LNCaP clone FGC (cell line): ENCODE data around the gene PRDX6.
A peak's percentile ranks its signal among the peaks of the same experiment; 100 is the strongest.
"Not testable (repeated sequence)": the region's sequence is repeated elsewhere in the genome, so short reads cannot be mapped to it uniquely, and the experiment has no call there.

Experiments used
- DNase-seq: peaks from one replicate; pipeline ENCODE4 v3.0.0-alpha.2; 2011; ENCODE audit warnings: low read depth
- H3K4me3 ChIP-seq: 2 replicates; pipeline ENCODE4 v1.5.1; 2011; ENCODE audit warnings: mild to moderate bottlenecking, low read depth, low read length, control low read depth
- CTCF ChIP-seq: IDR thresholded peaks from 2 replicates; pipeline ENCODE4 v1.5.1; 2012; ENCODE audit warnings: mild to moderate bottlenecking; ENCODE audit not compliant: control insufficient read depth, insufficient read depth; ENCODE audit errors: extremely low read depth

The PRDX6 gene

GRCh38 chr1:173485401-173485800 is 8.3 kb downstream of the PRDX6 start:
- no peak for TF ChIP-seq CTCF
- no peak for DNase-seq
- no peak overlapping the region for H3K4me3 ChIP-seq

GRCh38 chr1:173488001-173488400 is 10.9 kb downstream of the PRDX6 start:
- H3K4me3 ChIP-seq, result no peak overlapping the region
- no peak for TF ChIP-seq CTCF
- no peak for DNase-seq

- no peak overlapping the region for H3K4me3 ChIP-seq
- no peak for TF ChIP-seq CTCF
- DNase-seq, result peak; percentile 61
Measured at GRCh38 chr1:173489149-173489600, 12.0 kb downstream of the PRDX6 start.

- TF ChIP-seq CTCF, result no peak
- no peak for DNase-seq
- H3K4me3 ChIP-seq, result no peak overlapping the region
Measured at GRCh38 chr1:173489929-173490328, 12.8 kb downstream of the PRDX6 start.

GRCh38 chr1:173491508-173491907 is 14.4 kb downstream of the PRDX6 start:
- no peak for TF ChIP-seq CTCF
- no peak overlapping the region for H3K4me3 ChIP-seq
- no peak for DNase-seq

- not testable (repeated sequence) for DNase-seq, H3K4me3 ChIP-seq
Measured at GRCh38 chr1:173493125-173493524, 16.0 kb downstream of the PRDX6 start.

GRCh38 chr1:173495609-173496267 is 18.6 kb downstream of the PRDX6 start:
- DNase-seq, result no peak
- H3K4me3 ChIP-seq, result no peak overlapping the region
- TF ChIP-seq CTCF, result no peak
